ENCODE results near the gene ETV6.

Gene ETV6

GRCh38 chr12:11863988-11864387 is 214.5 kb downstream of the ETV6 start:
- TF ChIP-seq, protein P1, sequence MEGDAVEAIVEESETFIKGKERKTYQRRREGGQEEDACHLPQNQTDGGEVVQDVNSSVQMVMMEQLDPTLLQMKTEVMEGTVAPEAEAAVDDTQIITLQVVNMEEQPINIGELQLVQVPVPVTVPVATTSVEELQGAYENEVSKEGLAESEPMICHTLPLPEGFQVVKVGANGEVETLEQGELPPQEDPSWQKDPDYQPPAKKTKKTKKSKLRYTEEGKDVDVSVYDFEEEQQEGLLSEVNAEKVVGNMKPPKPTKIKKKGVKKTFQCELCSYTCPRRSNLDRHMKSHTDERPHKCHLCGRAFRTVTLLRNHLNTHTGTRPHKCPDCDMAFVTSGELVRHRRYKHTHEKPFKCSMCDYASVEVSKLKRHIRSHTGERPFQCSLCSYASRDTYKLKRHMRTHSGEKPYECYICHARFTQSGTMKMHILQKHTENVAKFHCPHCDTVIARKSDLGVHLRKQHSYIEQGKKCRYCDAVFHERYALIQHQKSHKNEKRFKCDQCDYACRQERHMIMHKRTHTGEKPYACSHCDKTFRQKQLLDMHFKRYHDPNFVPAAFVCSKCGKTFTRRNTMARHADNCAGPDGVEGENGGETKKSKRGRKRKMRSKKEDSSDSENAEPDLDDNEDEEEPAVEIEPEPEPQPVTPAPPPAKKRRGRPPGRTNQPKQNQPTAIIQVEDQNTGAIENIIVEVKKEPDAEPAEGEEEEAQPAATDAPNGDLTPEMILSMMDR (IDR thresholded peaks at IDR 0.05), result no peak

- TF ChIP-seq, protein P1 (IDR thresholded peaks at IDR 0.05), result no peak
Measured at GRCh38 chr12:11865824-11866223, 216.3 kb downstream of the ETV6 start.

DNA sequence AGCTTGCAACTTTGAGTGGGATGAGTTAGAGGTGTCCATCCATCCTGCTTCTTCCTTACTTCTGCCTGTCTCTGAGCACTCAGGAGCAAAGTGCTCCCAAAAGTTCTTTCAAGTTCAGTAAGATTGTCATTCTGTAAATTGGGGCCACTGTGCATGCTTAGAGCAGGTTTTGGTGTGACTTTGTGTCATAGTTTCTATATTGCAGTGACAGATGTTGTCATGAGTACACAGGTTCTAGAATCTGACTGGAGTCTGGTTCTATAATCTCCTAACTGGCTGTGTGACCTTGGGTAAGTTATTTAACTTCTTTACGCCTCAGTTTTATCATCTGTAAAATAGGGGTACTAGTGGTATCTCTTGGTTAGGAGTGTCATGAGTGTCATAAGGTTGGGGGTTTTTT is 218.6 kb downstream of the ETV6 start:
- TF ChIP-seq, protein P1 (IDR thresholded peaks at IDR 0.05), result no peak

DNA sequence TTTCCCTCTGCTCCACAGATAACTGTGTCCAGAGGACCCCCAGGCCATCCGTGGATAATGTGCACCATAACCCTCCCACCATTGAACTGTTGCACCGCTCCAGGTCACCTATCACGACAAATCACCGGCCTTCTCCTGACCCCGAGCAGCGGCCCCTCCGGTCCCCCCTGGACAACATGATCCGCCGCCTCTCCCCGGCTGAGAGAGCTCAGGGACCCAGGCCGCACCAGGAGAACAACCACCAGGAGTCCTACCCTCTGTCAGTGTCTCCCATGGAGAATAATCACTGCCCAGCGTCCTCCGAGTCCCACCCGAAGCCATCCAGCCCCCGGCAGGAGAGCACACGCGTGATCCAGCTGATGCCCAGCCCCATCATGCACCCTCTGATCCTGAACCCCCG is 219.9 kb downstream of the ETV6 start:
- TF ChIP-seq, protein P1 (IDR thresholded peaks at IDR 0.05), result no peak

GRCh38 chr12:11870041-11870451 is 220.6 kb downstream of the ETV6 start:
- TF ChIP-seq, protein P1 (IDR thresholded peaks at IDR 0.05), result no peak

GRCh38 chr12:11872055-11872454 is 222.6 kb downstream of the ETV6 start:
- TF ChIP-seq, protein P1 (IDR thresholded peaks at IDR 0.05), result no peak

DNA sequence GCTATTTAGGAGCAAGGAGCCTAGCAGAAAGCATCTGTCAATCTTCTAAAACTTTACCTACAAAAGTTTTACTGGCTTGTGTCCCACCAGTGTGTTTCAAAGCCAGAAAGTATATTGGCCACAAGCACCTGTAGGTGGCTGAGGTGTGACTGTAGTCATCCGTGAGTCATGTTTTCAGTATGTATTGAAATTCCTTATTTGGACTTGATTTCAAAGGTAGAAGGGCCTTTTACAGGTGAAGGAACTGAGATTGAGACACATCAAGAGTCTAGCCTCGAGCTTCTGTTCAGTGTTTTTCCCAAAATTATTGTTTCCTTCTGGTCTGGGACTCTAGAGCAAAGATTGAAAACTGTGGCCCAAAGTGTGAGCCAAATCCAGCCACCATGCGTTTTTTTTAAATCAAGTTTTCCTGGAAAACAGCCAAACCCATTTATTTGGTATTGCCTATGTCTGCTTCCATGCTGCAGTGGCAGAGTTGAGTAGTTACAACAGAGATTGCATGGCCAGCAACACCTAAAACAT is 226.0 kb downstream of the ETV6 start:
- TF ChIP-seq, protein P1 (IDR thresholded peaks at IDR 0.05), result no peak

DNA sequence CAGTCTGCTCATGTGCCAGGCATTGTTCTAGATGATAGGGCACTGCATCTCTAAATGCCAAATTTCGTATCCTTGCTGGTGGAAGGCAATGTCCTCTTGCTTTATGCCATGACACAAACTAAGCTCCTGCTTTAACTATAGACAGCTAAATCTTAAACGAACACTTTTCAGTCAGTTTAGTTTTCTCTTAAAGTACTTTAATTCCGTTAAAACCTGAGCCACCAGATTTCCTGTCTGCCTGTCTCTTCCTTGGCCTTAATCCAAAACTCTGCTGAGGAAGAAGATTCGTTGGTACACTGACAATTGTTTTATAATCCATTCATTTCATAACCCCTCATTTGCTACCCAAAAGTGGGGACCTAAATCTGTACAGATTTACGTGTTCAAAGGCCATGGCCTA is 226.8 kb downstream of the ETV6 start:
- TF ChIP-seq, protein P1 (IDR thresholded peaks at IDR 0.05), result no peak
